SH-SY5Y (cell line): ENCODE measurements around the gene LINC01488.

ENCODE experiments used
- GATA2 ChIP-seq: IDR thresholded peaks from 2 replicates; pipeline ENCODE4 v1.6.1; 2011; ENCODE audit warnings: mild to moderate bottlenecking, low read depth, low read length
- GATA3 ChIP-seq: IDR thresholded peaks from 2 replicates; pipeline ENCODE4 v1.6.1; 2011; ENCODE audit warnings: low read depth, mild to moderate bottlenecking, low read length, moderate library complexity

DNA sequence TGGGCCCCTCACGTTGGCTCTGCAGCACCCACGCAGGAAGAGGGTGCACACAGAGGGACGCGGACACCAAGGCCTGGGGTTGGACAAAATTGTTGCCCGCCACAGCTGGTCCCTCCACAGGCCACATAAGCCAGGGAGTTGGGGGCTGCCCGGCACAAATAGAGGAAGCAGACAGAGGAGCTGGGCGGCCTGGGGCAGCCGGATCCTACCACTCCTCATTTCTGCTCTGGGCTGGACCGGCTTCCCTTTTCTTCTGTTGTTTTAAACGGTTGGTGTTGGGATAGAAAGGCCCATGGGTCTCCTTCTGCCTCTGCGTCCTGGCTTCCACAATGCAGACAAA lies 36.4 kb upstream of the LINC01488 start:
- no peak for TF ChIP-seq GATA3
- TF ChIP-seq GATA2: no peak
